Keratinocyte (primary cell): Measurements from ENCODE around the gene ZNF467. TPM values are rescaled to one million over a fixed set of nuclear protein-coding genes. Genes with fewer than 3 reads are reported as not detected.

Experiments used
- DNase-seq: peaks from one replicate; pipeline ENCODE4 v3.0.0-alpha.2; 2011; ENCODE audit warnings: low read depth, missing footprints, low spot score
- FAIRE-seq: peaks from 2 replicates; lab custom pipeline; 2011; peaks lifted over from hg19 to GRCh38; lab: Jason Lieb, UNC
- H2AFZ ChIP-seq: 2 replicates; pipeline ENCODE4 v1.6.0; 2012; ENCODE audit warnings: low read length, control low read depth, inconsistent platforms; ENCODE audit not compliant: control insufficient read depth
- H3K27ac ChIP-seq: 2 replicates; pipeline ENCODE4 v1.5.1; 2011; ENCODE audit warnings: low read length; ENCODE audit not compliant: control insufficient read depth, insufficient read depth
- H3K27me3 ChIP-seq: 3 replicates; pipeline ENCODE4 v1.6.0; 2011; ENCODE audit warnings: low read length; ENCODE audit not compliant: control insufficient read depth, insufficient read depth; ENCODE audit errors: extremely low read depth
- H3K36me3 ChIP-seq, 2 experiments: 2 replicates in 1 of 2; 3 replicates in 1 of 2; pipeline ENCODE4 v1.5.1; 2011; ENCODE audit warnings: low read length in 2 of 2, mild to moderate bottlenecking in 1 of 2; ENCODE audit not compliant: control insufficient read depth in 2 of 2, insufficient read depth in 2 of 2; ENCODE audit errors: extremely low read depth in 1 of 2
- H3K4me1 ChIP-seq: 3 replicates; pipeline ENCODE4 v1.5.1; 2011; ENCODE audit warnings: low read length; ENCODE audit not compliant: control insufficient read depth, insufficient read depth; ENCODE audit errors: extremely low read depth
- H3K4me2 ChIP-seq: 3 replicates; pipeline ENCODE4 v1.6.0; 2011; ENCODE audit warnings: low read depth, low read length; ENCODE audit not compliant: control insufficient read depth, insufficient read depth; ENCODE audit errors: extremely low read depth
- H3K4me3 ChIP-seq, 3 experiments: fragments of 200-600 bp in 1 of 3; sonication (generic) in 1 of 3; 2 replicates in 2 of 3; 3 replicates in 1 of 3; pipeline ENCODE4 v1.5.1; 2011 to 2016; ENCODE audit warnings: low read length in 3 of 3, mild to moderate bottlenecking in 3 of 3, control low read depth in 2 of 3, inconsistent platforms in 1 of 3, low read depth in 1 of 3, mixed read lengths in 1 of 3, mixed run types in 1 of 3, moderate library complexity in 1 of 3; ENCODE audit not compliant: control insufficient read depth in 2 of 3, insufficient read depth in 2 of 3; ENCODE audit errors: extremely low read depth in 1 of 3
- H3K79me2 ChIP-seq: 2 replicates; pipeline ENCODE4 v1.6.0; 2012; ENCODE audit warnings: low read length; ENCODE audit not compliant: control insufficient read depth, insufficient read depth
- H3K9ac ChIP-seq: 3 replicates; pipeline ENCODE4 v1.6.0; 2011; ENCODE audit warnings: low read length; ENCODE audit not compliant: control insufficient read depth, insufficient read depth; ENCODE audit errors: extremely low read depth
- H3K9me1 ChIP-seq: 3 replicates; pipeline ENCODE4 v1.6.0; 2011; ENCODE audit warnings: low read length; ENCODE audit not compliant: control insufficient read depth, insufficient read depth; ENCODE audit errors: extremely low read depth
- H3K9me3 ChIP-seq: 2 replicates; pipeline ENCODE4 v1.5.1; 2012; ENCODE audit warnings: low read depth, low read length; ENCODE audit not compliant: control insufficient read depth
- H4K20me1 ChIP-seq: 3 replicates; pipeline ENCODE4 v1.6.0; 2011; ENCODE audit warnings: low read length; ENCODE audit not compliant: control insufficient read depth, insufficient read depth; ENCODE audit errors: extremely low read depth
- CTCF ChIP-seq, 3 experiments: IDR thresholded peaks in 1 of 3; conservative IDR thresholded peaks in 1 of 3; optimal IDR thresholded peaks in 1 of 3; 2 replicates in 2 of 3; 3 replicates in 1 of 3; pipeline versions ENCODE3 to v1.5.1; 2011; ENCODE audit warnings: low read length in 3 of 3, mild to moderate bottlenecking in 3 of 3, moderate library complexity in 2 of 3, control low read depth in 1 of 3, inconsistent platforms in 1 of 3; ENCODE audit not compliant: insufficient read depth in 2 of 3; ENCODE audit errors: extremely low read depth in 1 of 3
- EZH2 ChIP-seq: IDR thresholded peaks from one replicate; pipeline ENCODE4 v1.6.1; 2012; ENCODE audit warnings: inconsistent platforms, mild to moderate bottlenecking, low read length, moderate library complexity
- dilution Hi-C: fragments of 300-500 bp; cut with MboI; formaldehyde crosslinking; loops from one replicate; pipeline ENCODE4 v1.7.0; 2020; ENCODE audit warnings: low sequenced_read_pairs; ENCODE audit not compliant: extremely low pct_ligation_motif_present
- polyA plus RNA-seq, 5 experiments: library from polyadenylated mRNA; depleted of rRNA in 3 of 5; stranded (reverse) in 3 of 5; stranded (forward) in 1 of 5; unstranded in 1 of 5; fragments of >200 nt; gene quantifications; 1 replicate in 1 of 5; 2 replicates in 3 of 5; 3 replicates in 1 of 5; pipeline versions ENCODE4 v1.2.1 to v1.2.3, GENCODE V29; 2011 to 2012; ENCODE audit warnings: missing spikeins in 2 of 5, low read depth in 1 of 5, low replicate concordance in 1 of 5

Gene ZNF467
- polyA plus RNA-seq, 1 donor (not counting 4 experiments of a cell fraction or from before 2014, with no cell fraction given) = 0.31 TPM

- no peaks in the 10 kb centered on the region for H3K9me1 ChIP-seq
- no peaks in the 10 kb centered on the region for H3K9me3 ChIP-seq
- H4K20me1 ChIP-seq = no peaks in the 10 kb centered on the region
- TF ChIP-seq CTCF (optimal IDR thresholded peaks at IDR 0.05 in 1 of 3, IDR thresholded peaks at IDR 0.05 in 1 of 3, conservative IDR thresholded peaks at IDR 0.05 in 1 of 3; ENCODE audit: extremely low read depth in 1 of 3, insufficient read depth in 2 of 3, low read length in 3 of 3) (no peak), EZH2 (no peak)
- no peak for DNase-seq
- H3K79me2 ChIP-seq = no peaks in the 10 kb centered on the region
- no peak overlapping the region for H3K9ac ChIP-seq
- no peak overlapping the region for H2AFZ ChIP-seq
- dilution Hi-C loops = no loop called here
- no peak for FAIRE-seq
- H3K4me1 ChIP-seq = no peaks in the 10 kb centered on the region
- H3K36me3 ChIP-seq = no peaks in the 10 kb centered on the region
- no peak overlapping the region for H3K27ac ChIP-seq
- no peak overlapping the region for H3K4me2 ChIP-seq
- H3K27me3 ChIP-seq = peaks cover 18% of the 10 kb centered on the region
- no peak overlapping the region for H3K4me3 ChIP-seq
Observed at GRCh38 chr7:149818536-149818840, 45.1 kb upstream of the ZNF467 start.

DNA sequence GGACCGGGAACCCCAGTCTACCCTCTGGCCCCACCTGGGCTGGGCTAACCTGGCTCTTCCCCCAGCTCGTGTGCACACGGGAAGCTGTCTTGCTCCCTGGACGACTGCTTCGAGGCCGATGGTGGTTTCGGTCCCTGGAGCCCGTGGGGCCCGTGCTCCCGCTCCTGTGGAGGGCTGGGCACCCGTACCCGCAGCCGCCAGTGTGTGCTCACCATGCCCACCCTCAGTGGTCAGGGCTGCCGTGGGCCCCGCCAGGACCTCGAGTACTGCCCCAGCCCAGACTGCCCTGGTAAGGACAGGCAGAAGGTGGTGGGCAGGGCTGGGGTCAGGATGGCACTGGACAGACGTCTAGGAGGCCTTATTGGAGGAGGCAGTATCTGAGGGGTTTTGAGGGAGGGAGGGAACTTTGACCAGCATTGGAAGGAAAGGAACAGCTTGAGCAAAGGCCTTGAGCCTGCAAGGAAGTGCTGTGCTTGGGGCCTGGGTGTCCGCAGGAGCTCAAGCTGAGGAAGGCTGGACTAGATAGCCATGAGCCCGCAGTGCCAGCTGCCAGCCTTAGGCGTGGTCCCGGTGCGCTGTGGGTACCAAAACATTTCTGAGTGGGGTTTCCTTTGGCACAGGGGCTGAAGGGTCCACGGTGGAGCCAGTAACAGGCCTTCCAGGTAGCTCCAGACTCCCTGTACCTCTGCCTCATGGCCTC lies 44.6 kb upstream of the ZNF467 start:
- Histone ChIP-seq H3K9ac (no peak overlapping the region), H3K27me3 (peaks cover 18% of the 10 kb centered on the region), H3K9me1 (no peaks in the 10 kb centered on the region), H3K36me3 (no peaks in the 10 kb centered on the region), H4K20me1 (no peaks in the 10 kb centered on the region), H2AFZ (no peak overlapping the region), H3K4me1 (no peaks in the 10 kb centered on the region), H3K79me2 (no peaks in the 10 kb centered on the region), H3K9me3 (no peaks in the 10 kb centered on the region), H3K4me2 (no peak overlapping the region), H3K4me3 (no peak overlapping the region), H3K27ac (no peak overlapping the region)
- no peak for TF ChIP-seq CTCF (optimal IDR thresholded peaks at IDR 0.05 in 1 of 3, IDR thresholded peaks at IDR 0.05 in 1 of 3, conservative IDR thresholded peaks at IDR 0.05 in 1 of 3; ENCODE audit: extremely low read depth in 1 of 3, insufficient read depth in 2 of 3, low read length in 3 of 3)
- dilution Hi-C loops = no loop called here
- FAIRE-seq (no peak), DNase-seq (no peak)
